HG02973 (cell line): Measurements from ENCODE around the gene NFIB.

Source experiments
- ATAC-seq: cut with Tn5 transposase; IDR thresholded peaks from one replicate; pipeline ENCODE4 v1.9.1; 2021; ENCODE audit warnings: moderate library complexity; ENCODE audit not compliant: unreplicated experiment

NFIB gene

GRCh38 chr9:14321517-14322130 lies 7.7 kb upstream of the NFIB start:
- ATAC-seq = no peak

GRCh38 chr9:14320271-14321181 lies 6.6 kb upstream of the NFIB start:
- ATAC-seq = no peak

- ATAC-seq = no peak
Measured at GRCh38 chr9:14318934-14319580, 5.1 kb upstream of the NFIB start.

- no peak for ATAC-seq
Measured at GRCh38 chr9:14318361-14318760, 4.4 kb upstream of the NFIB start.

- no peak for ATAC-seq
Measured at GRCh38 chr9:14317667-14318320, 3.9 kb upstream of the NFIB start.

- no peak for ATAC-seq
Measured at GRCh38 chr9:14316602-14317300, 2.8 kb upstream of the NFIB start.

- no peak for ATAC-seq
Measured at GRCh38 chr9:14315875-14316601, 2.1 kb upstream of the NFIB start.

GRCh38 chr9:14314929-14315874 lies 1.3 kb upstream of the NFIB start:
- peak; percentile 23 for ATAC-seq

GRCh38 chr9:14314424-14314928 lies 535 bp upstream of the NFIB start:
- ATAC-seq = no peak

- no peak for ATAC-seq
Measured at GRCh38 chr9:14313378-14313940, 482 bp downstream of the NFIB start.

- ATAC-seq = no peak
Measured at GRCh38 chr9:14312719-14313377, 1.1 kb downstream of the NFIB start.

- no peak for ATAC-seq
Measured at GRCh38 chr9:14311956-14312685, 1.8 kb downstream of the NFIB start.

GRCh38 chr9:14311171-14311949 lies 2.6 kb downstream of the NFIB start:
- ATAC-seq = no peak

- ATAC-seq = no peak
Measured at GRCh38 chr9:14310311-14310710, 3.6 kb downstream of the NFIB start.

- ATAC-seq = no peak
Measured at GRCh38 chr9:14309403-14309802, 4.5 kb downstream of the NFIB start.

- no peak for ATAC-seq
Measured at GRCh38 chr9:14308853-14309145, 5.1 kb downstream of the NFIB start.
